GM12872 (cell line): ENCODE data around the gene RBM19.

ENCODE experiments used
- TF ChIP-seq, protein P1 (sequence below): IDR thresholded peaks from 3 replicates; pipeline ENCODE4 v1.5.1; 2011; ENCODE audit warnings: low read depth, mild to moderate bottlenecking, low read length, moderate library complexity; ENCODE audit not compliant: insufficient read depth

RBM19 gene

DNA sequence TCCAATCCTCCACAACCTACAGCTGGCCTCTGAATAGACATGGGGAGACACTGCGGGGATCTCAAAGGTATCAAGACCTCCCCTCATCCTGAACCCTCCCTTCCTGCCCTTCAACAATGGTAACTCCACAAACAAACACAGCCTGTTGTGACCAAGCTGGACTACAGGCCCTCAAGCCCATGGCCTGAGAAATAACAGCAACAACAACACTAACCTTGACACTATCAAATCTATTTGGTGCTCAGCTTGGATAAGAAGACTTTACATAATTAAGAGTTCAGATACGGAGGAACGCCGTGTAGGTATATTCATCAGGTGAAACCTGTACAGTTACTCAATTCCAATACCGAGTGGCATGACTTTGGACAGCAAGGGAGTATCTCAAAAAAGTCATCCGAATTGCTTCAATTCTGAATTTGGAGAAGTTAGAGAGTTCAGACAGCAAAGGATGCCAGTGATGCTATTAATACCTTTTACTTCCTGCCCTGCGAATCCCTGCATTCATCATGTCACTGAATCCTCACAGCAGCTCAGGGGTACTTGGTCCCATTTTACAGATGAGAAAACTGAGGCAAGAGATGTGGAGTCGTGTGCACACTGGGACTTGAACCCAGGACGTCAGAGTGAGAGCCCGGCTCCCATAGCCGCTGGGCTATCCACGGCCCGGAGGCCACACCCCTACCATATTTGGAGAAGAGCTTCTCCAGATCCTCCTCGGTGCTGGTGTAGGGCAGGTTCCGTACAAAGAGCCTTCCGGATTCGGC lies 17.8 kb downstream of the RBM19 start:
- TF ChIP-seq, protein P1, sequence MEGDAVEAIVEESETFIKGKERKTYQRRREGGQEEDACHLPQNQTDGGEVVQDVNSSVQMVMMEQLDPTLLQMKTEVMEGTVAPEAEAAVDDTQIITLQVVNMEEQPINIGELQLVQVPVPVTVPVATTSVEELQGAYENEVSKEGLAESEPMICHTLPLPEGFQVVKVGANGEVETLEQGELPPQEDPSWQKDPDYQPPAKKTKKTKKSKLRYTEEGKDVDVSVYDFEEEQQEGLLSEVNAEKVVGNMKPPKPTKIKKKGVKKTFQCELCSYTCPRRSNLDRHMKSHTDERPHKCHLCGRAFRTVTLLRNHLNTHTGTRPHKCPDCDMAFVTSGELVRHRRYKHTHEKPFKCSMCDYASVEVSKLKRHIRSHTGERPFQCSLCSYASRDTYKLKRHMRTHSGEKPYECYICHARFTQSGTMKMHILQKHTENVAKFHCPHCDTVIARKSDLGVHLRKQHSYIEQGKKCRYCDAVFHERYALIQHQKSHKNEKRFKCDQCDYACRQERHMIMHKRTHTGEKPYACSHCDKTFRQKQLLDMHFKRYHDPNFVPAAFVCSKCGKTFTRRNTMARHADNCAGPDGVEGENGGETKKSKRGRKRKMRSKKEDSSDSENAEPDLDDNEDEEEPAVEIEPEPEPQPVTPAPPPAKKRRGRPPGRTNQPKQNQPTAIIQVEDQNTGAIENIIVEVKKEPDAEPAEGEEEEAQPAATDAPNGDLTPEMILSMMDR: no peak

DNA sequence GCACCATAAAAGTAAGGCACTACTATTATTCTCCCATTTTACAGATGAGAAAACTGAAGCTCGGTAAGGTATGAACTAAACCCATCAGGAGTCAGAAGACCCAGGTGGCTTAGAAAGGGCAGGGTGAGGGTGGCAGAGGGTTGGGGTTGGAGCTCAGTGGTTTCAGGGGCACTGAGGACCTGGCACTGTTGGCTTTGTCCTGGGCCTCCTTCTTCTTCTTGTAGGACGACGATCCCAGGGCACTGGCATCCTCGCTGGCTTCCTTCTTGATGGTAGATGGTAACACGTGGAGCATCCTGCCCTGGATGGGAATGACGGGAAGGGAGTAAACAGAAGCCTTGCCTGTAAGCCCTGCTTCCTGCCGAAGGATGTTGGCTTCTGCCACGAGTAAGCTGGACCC lies 19.9 kb downstream of the RBM19 start:
- TF ChIP-seq, protein P1: no peak

DNA sequence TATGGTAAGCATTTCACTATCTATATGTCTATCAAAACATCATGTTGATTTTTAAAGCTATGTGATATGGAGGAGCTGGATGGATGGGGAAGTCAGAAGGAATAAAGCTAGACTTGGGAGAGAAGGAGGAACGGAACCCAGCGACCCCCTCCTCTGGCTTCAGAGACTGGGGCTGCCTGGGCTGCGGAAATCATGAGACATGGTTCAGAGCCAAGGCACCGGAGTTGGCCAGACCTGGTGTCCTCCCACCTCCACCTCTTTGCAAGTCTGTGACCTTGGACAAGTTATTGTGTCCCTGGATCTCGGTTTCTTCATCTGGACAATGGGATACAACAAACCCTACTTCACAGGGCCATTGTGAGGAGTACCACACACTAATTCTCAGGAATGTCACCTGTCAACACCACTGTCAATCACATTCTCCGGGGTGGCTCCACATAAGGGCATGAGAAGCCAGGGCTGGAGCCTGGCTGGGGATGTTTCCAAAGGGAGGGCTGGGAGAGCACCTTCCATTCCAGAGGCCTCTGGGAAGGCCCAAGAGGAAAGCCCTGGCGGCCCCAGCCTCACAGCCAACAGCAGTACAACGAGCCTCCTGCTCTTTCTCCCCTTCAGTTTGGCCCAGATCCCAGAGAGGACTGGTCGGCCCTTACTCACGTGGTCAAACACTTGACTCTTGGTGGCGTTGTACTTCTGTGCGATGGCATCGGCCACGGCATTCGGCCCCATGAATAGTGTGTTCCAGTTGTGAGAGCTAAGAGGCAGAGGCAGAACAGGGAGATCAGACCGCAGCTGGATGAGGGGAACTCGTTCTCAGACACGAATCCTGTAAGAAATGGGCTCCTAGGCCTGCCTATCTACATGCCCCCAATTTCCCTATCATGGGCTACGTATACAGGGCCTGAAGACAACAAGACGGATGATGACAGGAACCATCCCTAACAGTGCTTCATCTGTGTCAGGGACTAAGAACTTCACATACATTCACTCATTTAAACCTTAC lies 20.7 kb downstream of the RBM19 start:
- TF ChIP-seq, protein P1: no peak

DNA sequence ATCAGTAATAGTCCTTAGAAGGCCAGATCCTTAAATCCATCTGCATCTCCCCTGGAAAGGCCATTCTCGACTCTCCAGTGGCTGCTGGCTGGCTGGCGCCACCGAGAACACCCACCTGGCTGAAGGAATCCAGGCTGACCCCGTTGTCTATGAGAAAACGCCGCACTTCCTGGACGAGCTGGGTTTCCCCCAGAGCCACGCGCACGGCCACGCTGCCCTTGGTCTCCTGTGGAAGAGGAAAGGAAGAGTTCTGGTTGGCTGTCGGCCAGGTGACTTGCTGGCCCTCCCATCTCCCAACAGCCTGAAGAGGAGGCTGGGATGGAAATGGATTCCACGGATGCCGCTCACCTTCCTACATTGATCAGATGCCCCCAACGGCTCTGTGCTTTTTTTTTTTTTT lies 23.9 kb downstream of the RBM19 start:
- TF ChIP-seq, protein P1: no peak

DNA sequence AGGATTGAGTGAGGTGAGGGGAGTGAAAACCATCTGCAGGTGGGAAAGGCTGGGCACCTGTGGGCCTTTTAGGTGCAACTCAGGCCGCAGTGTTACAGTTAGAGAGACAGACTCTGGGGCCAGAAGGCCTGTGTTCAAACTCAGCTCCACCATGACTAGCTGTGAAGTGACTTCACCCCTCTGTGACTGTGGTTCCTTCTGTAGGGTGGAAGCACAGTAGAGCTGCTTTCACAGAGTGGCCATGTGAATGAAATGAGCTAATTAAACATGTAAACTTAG lies 25.0 kb downstream of the RBM19 start:
- TF ChIP-seq, protein P1: no peak

DNA sequence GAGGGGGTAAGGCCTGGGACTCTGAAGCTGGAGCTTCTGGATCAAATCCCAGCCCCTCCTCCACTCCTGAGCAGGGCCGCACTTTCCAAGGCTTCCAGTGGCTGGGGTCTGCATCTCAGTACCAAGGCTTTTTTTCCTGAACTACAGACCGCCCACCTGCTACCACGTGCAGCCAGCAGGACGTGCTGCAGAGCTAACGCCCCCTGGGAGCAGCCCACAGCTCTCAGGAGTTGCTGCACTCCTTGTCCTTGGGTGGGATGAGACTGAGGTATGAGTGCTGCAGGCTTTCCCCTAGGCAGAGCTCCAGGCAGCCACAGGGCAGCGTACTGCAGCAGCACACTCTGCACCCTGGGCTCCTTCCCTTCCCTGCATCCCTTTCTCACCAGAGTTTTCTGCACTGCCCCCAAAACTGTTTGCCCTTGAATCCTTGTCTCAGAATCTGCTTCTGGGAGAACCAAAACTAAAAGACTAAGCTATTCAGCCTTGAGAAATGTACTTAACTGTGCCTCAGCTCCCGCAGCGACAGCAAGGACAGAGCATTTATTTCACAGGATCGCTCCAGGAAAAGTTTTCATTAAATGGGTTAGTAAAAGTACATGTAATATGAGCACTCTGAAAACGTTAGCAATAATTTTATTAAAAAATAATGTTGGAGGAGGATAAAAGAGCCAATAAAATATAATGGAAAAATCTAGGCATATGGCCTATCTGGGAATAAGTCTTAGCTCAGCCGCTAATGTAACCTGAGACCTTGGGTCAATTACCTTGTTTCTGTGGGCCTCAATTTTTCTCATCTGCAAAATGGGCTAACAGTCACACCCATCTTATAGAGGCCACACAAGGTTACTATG lies 25.5 kb downstream of the RBM19 start:
- TF ChIP-seq, protein P1: no peak

DNA sequence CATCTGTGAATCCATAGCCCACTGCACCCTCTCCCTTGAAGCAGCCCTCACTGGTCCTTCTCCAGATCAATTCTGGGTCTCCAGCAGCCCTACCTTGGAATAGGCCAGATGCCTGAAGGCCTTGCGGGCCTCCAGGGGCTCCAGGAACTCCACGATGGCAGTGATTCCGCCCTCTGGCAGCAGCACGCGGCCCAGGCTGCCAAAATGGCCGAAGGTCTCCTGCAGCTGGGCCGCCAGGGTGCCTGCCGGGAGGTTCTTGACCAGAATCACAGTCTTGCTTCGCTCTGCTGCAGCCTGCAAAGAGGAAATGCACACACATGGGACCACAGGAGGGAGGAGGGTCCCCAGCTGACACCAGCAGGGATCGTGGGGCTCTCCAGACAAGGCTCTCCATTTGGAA lies 26.3 kb downstream of the RBM19 start:
- TF ChIP-seq, protein P1: no peak
